Activated CD8-positive, alpha-beta memory T cell treated with anti-CD3 and anti-CD28 coated beads, Interleukin-2, amount 10 ng/mL, durations not matched to agents 7 days and 5 days (primary cell): ENCODE results near the gene HSPA12A. TPM values are rescaled to one million over a fixed set of nuclear protein-coding genes. Genes with fewer than 3 reads are reported as not detected.

Experiments used
- ATAC-seq: fragments of 150-1000 bp; cut with Tn5 transposase; one replicate; pipeline ENCODE4 v1.10.0; 2021; ENCODE audit warnings: moderate library complexity
- CTCF ChIA-PET: fragments of 350-600 bp; sonication (Branson Sonifier 250); formaldehyde crosslinking; loops from one replicate; lab custom pipeline; 2021; ENCODE audit warnings: antibody characterized with exemption; lab: Charles Lee
- DNase-seq: peaks from one replicate; pipeline ENCODE4 v3.0.0-alpha.2; 2020
- H3K27ac Mint-ChIP-seq: one replicate; pipeline ENCODE4 v1.8.0; 2021; ENCODE audit warnings: mild to moderate bottlenecking, mixed read lengths
- H3K27me3 Mint-ChIP-seq: one replicate; pipeline ENCODE4 v1.8.0; 2021; ENCODE audit warnings: mixed read lengths
- H3K36me3 Mint-ChIP-seq: one replicate; pipeline ENCODE4 v1.8.0; 2021; ENCODE audit warnings: mild to moderate bottlenecking, mixed read lengths
- H3K4me1 Mint-ChIP-seq: one replicate; pipeline ENCODE4 v1.8.0; 2021; ENCODE audit warnings: mixed read lengths
- H3K4me3 Mint-ChIP-seq: one replicate; pipeline ENCODE4 v1.8.0; 2021; ENCODE audit warnings: mild to moderate bottlenecking, moderate library complexity, mixed read lengths
- H3K9me3 Mint-ChIP-seq: one replicate; pipeline ENCODE4 v1.8.0; 2022; ENCODE audit warnings: low read depth, mixed read lengths
- total RNA-seq, 2 experiments: library from RNA; stranded (reverse); gene quantifications; one replicate each; pipeline ENCODE4 v1.2.3, GENCODE V29; 2021

HSPA12A gene
- total RNA-seq, 2 experiments from 2014 or later: not detected

GRCh38 chr10:116779076-116779687 is 36.8 kb upstream of the HSPA12A start:
- ATAC-seq: no peak
- Mint-ChIP-seq H3K9me3 (no peaks in the 10 kb centered on the region), H3K4me1 (no peaks in the 10 kb centered on the region), H3K27me3 (no peaks in the 10 kb centered on the region), H3K36me3 (no peaks in the 10 kb centered on the region), H3K27ac (no peak overlapping the region), H3K4me3 (no peak overlapping the region)
- CTCF ChIA-PET: interaction anchor here (1.1 to 2.9 kb wide), 2 partner anchors 9 kb away, joined by 3 to 20 read pairs; no protein-coding TSS in a partner anchor
- DNase-seq: no peak

- H3K4me3 Mint-ChIP-seq: no peak overlapping the region
- no peak overlapping the region for H3K27ac Mint-ChIP-seq
- H3K27me3 Mint-ChIP-seq: no peaks in the 10 kb centered on the region
- CTCF ChIA-PET: interaction anchor here (2.9 kb wide), 1 partner anchor 11 kb away, joined by 20 read pairs; no protein-coding TSS in a partner anchor
- H3K4me1 Mint-ChIP-seq: no peaks in the 10 kb centered on the region
- ATAC-seq (no peak), DNase-seq (no peak)
- H3K9me3 Mint-ChIP-seq: no peaks in the 10 kb centered on the region
- no peaks in the 10 kb centered on the region for H3K36me3 Mint-ChIP-seq
Observed at GRCh38 chr10:116777006-116777405, 34.6 kb upstream of the HSPA12A start.

DNA sequence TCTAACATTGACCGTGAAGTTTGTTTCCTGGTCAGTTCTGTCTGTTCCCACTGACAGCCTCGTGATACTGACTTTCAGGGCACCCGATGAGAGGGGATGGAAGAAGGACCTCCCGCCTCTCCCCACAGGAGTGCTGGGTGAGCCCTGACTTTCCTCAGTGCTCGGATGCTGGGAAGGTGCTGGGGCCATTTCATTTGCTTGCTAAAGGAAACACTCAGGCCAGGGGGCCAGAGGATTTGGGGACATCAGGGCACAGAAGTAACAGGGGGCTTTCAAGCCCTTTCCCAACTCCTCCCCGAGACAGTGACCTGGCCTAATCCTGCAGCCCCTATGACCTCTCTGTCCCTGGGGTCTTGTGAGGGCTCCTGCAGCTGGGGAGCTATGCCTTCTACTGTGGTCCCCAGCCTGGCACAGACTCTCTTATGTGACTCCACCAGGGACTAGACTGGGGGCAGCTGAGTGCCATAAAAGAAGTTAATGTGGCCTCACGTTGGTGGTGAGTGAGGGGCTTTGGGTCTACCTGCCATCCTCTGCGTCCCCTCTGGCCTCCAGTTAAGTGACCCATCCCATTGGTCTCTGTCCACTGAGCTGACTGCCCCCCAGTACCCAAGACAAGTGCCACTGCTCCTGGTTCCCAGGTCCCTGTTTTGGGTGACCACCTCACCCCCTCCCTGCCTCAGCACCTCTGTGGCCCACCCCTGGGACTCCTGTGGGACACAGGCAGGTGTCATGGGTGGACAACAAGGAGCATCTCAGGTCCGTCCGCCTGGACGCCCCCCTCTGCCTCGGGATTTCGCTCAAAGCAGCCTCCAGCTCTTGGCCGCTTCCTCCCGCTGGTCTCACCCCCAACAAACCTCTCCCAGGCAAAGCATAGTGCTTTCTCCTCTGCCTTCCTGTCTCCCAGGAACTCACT is 33.4 kb upstream of the HSPA12A start:
- Mint-ChIP-seq H3K27ac (no peak overlapping the region), H3K4me1 (no peaks in the 10 kb centered on the region), H3K4me3 (no peak overlapping the region), H3K36me3 (no peaks in the 10 kb centered on the region), H3K9me3 (no peaks in the 10 kb centered on the region), H3K27me3 (no peaks in the 10 kb centered on the region)
- ATAC-seq: no peak
- DNase-seq: no peak
- CTCF ChIA-PET: no interaction called here

DNA sequence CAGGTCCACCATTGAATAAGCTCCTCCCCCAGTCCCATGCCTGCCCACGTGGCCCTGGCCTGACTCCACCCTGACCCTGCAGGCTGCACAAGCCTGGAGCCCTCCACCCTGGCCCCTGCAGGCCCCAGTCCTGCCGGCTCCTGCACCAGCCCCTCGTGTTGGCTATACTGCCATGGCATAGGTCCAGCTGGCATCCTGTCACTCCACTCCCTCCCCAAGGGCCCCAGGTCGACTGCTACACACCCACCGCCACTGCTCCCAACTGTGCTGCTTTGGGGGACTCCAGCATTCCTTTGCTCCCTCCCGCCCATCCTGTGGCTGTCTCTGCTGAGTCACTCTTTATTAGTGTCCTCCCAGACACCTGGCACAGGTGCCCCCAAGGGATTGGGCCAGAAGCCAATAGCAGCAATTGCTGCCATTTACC is 32.4 kb upstream of the HSPA12A start:
- DNase-seq: no peak
- CTCF ChIA-PET: no interaction called here
- Mint-ChIP-seq H3K4me1 (no peaks in the 10 kb centered on the region), H3K27ac (no peak overlapping the region), H3K27me3 (no peaks in the 10 kb centered on the region), H3K9me3 (no peaks in the 10 kb centered on the region), H3K36me3 (no peaks in the 10 kb centered on the region), H3K4me3 (no peak overlapping the region)
- no peak for ATAC-seq

DNA sequence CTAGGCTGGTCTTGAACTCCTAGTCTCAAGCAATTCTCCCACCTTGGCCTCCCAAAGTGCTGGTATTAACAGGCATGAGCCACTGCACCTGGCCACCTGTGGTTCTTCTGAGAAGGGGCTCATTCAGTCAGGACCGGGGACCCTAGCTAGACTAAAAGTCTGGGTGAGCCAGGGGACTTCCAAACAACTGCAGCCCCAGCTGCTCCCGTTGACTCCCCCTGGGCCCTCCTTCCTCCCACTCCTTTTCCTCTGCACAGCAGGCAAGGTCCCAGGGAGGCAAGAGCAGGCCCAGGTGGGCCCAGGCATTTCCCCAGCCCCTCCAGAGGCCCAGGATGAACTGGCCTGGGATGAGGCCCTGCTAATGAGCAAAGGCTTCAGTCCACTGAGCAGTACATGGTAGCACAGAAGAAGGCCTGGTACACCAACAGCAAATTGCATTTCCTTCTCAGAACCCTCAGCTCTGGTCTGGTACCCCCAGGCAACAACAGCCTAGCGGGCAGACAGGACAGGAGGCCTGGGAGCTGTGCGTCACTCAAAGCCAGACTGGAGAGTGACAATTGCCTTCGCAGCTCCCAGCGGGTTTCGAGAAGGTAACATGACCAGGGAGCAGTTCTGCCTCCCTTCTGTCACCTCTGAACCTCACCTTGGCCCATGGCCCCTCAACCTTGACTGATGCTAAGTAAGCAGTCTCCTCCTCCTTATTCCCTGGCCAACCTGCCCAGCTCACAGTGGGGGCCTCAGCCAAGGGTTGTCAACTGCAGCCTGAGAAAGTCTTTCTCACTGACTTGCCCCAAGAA is 30.7 kb upstream of the HSPA12A start:
- DNase-seq (no peak), ATAC-seq (no peak)
- no peak overlapping the region for H3K27ac Mint-ChIP-seq
- no peaks in the 10 kb centered on the region for H3K9me3 Mint-ChIP-seq
- H3K4me1 Mint-ChIP-seq: no peaks in the 10 kb centered on the region
- no peak overlapping the region for H3K4me3 Mint-ChIP-seq
- peaks cover under 1% of the 10 kb centered on the region for H3K27me3 Mint-ChIP-seq
- CTCF ChIA-PET: interaction anchor here (0.8 kb wide), 1 partner anchor 15 kb away, joined by 3 read pairs; no protein-coding TSS in a partner anchor
- no peaks in the 10 kb centered on the region for H3K36me3 Mint-ChIP-seq

DNA sequence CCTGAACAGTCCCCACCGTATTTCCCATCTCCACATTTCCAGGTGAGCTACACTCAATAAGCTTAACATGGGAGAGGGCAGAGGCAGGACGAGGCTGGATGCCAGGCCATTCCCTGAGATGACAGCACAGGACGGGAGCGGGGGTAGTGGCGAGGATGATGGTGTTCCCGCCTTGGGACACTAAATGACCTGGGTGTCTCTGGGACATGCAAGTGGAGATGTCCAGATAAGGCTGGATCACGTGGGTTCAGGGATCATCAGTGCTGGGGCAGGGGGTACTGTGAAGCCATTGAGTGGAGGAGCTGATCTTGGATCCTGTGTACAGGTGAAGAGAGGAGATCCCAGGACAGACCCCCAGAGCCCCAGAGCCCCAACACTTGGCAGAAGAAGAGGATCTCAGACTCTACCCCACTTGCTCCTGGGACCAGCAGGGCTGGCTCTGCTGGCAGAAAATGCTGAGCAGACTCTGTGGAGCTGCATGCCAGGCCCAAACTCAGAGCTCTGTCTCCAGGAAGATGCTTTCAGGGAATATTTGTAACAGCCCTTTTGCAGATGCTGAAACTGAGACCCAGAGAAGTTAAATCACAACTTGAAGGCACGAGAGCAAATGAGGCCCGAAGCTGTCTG is 29.7 kb upstream of the HSPA12A start:
- ATAC-seq: no peak
- H3K4me3 Mint-ChIP-seq: no peak overlapping the region

DNA sequence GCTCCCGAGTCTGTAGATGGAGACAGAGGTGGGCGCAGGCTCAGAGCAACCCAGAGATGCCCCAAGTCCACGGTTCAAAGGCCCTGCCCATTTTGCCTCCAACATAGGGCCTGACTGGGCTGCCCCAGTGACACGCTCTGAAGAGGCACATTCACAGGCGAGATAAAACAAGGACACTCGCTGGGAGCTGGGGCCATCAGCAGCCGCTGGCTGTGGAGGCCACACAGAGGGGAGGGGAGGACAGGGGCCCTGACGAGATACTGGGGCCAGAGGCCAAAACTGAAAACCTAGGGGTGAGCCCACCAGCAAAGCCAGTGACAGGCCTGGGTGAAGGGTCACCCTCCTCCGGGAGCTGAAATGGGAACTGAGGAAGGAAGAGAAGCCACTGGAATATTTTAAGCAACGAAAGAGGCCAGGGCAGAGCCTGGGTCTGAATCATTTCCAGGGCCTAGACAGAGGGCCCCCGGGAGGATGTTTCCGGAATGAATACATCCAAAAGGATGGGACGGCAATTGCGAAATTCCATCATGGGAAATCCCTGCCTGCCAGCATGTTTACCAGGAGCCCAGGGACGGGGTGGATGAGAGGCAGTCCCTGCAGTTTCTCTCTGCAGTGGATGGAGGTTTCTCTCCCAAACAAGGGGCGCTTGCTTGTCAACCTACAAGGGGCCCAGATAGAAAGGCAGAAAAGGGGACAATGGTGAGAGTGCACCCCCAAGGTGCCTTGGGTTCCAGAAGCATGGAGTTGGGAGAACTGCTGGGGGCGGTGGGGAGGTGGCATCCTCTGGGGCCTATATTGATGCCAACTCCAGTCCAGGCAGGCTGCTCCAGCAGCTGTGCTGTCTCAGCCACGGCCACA is 29.0 kb upstream of the HSPA12A start:
- DNase-seq (no peak), ATAC-seq (no peak)
- Mint-ChIP-seq H3K4me3 (no peak overlapping the region), H3K27me3 (peaks cover 8% of the 10 kb centered on the region), H3K27ac (no peak overlapping the region), H3K9me3 (no peaks in the 10 kb centered on the region), H3K4me1 (no peaks in the 10 kb centered on the region), H3K36me3 (no peaks in the 10 kb centered on the region)
- CTCF ChIA-PET: no interaction called here

More for the DNA sequence above, 29.7 kb upstream of the HSPA12A start:
- H3K27ac Mint-ChIP-seq: no peak overlapping the region
- DNase-seq: no peak
- CTCF ChIA-PET: interaction anchor here (0.8 kb wide), 1 partner anchor 16 kb away, joined by 3 read pairs; no protein-coding TSS in a partner anchor
- H3K9me3 Mint-ChIP-seq: no peaks in the 10 kb centered on the region
- H3K4me1 Mint-ChIP-seq: no peaks in the 10 kb centered on the region
- H3K36me3 Mint-ChIP-seq: no peaks in the 10 kb centered on the region
- H3K27me3 Mint-ChIP-seq: peaks cover 5% of the 10 kb centered on the region

DNA sequence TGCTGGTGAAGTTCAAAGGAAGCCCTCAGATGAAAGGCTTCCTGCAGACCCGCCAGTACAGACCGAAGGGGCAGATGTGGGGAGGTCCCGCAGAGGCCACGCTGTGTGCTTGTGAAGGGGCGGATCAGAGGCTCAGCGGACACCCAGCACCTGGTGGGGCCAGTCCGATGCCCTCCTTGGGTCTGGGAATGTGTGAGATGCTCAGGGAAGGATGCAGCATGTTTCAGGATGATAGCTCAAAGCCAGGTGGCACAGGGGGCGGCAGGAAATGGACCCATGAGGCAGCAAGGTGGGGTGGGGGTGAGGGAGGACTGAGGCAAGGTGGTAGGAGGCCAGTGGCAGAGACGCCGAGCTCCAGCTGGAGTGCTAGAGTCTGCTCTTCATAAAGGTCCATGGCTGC is 27.9 kb upstream of the HSPA12A start:
- H3K4me1 Mint-ChIP-seq: no peaks in the 10 kb centered on the region
- no peak for ATAC-seq

DNA sequence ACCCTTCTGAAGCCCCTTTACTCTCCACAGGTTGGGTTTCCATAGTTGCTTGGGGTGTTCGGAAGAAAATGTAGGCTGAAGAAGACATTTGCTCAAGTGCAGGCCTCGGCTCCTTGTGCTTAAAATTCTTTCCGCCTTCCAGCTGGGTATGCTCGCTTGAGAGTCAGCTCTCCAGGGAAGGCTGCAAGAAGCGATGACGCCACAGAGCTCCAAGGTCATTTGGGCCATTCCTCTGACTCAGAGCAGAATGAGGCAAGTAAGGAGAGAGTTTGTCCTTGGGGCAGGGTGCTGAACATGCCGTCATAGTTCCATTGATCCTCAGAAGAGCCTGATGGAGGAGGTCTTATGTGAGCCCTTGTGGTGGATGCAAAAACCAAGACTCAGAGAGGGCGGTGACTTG is 27.4 kb upstream of the HSPA12A start:
- Mint-ChIP-seq H3K9me3 (no peaks in the 10 kb centered on the region), H3K4me3 (no peak overlapping the region), H3K36me3 (no peaks in the 10 kb centered on the region), H3K27me3 (peaks cover 10% of the 10 kb centered on the region), H3K27ac (no peak overlapping the region), H3K4me1 (no peaks in the 10 kb centered on the region)
- CTCF ChIA-PET: no interaction called here
- no peak for ATAC-seq
- no peak for DNase-seq

More for the DNA sequence above, 27.9 kb upstream of the HSPA12A start:
- no peak for DNase-seq
- Mint-ChIP-seq H3K27ac (no peak overlapping the region), H3K4me3 (no peak overlapping the region), H3K36me3 (no peaks in the 10 kb centered on the region), H3K27me3 (peaks cover 10% of the 10 kb centered on the region), H3K9me3 (no peaks in the 10 kb centered on the region)
- CTCF ChIA-PET: no interaction called here

DNA sequence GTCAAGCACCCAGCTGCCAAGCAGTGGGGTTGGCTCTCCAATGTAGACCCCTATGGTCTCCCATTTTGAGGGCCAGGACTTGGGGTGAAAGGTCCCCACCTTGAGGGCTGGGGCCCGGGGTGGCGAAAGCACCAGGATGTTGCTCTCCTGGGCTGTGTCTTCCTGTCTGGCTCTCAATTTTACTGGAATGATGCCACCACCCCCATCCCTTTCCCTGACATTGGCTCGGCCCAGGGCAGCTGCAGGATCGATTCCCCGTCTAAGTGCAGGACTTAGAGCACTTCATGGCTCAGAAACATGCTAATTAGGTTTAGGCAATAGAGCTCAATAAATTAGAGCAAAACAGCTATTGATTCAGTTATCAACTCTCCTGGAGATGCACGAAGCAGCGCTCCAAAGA is 27.0 kb upstream of the HSPA12A start:
- H3K4me1 Mint-ChIP-seq: no peaks in the 10 kb centered on the region
- no peak for ATAC-seq
- H3K9me3 Mint-ChIP-seq: no peaks in the 10 kb centered on the region
- H3K36me3 Mint-ChIP-seq: no peaks in the 10 kb centered on the region
- H3K27me3 Mint-ChIP-seq: peaks cover 10% of the 10 kb centered on the region
- DNase-seq: no peak
- CTCF ChIA-PET: no interaction called here
- H3K27ac Mint-ChIP-seq: no peak overlapping the region
- H3K4me3 Mint-ChIP-seq: no peak overlapping the region

- DNase-seq: no peak
- CTCF ChIA-PET: no interaction called here
Observed at GRCh38 chr10:116768786-116769185, 26.4 kb upstream of the HSPA12A start.

More at GRCh38 chr10:116768786-116769185, 26.4 kb upstream of the HSPA12A start:
- Mint-ChIP-seq H3K27me3 (peaks cover 10% of the 10 kb centered on the region), H3K36me3 (no peaks in the 10 kb centered on the region), H3K4me1 (no peaks in the 10 kb centered on the region), H3K4me3 (no peak overlapping the region), H3K27ac (no peak overlapping the region), H3K9me3 (no peaks in the 10 kb centered on the region)
- no peak for ATAC-seq
